ENCODE data around the gene SSRP1. TPM values are rescaled to one million over a fixed set of nuclear protein-coding genes. Genes with fewer than 3 reads are reported as not detected.

SSRP1 gene
- total and polyA plus RNA-seq, 2 donors from 2014 or later: 44.5 to 78.5 TPM

DNA sequence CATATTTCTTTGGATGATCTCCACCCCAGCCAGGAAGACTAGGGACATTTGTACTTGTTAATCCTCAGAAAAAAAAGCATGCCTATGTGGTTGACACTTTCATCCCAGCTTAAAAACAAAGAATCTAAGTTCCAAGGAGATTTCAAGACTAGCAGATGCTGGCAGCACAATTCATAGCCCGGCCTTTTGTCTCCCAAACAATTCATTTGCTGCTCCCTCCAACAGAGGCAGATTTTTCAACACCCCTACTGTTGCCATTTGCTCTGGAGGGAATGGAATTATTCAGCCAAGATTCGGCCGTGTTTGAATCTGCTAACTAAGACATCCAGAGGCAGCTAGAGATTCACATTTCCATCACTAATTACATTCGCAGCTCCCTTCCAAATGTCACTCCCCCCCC is 17.8 kb upstream of the SSRP1 start:
- no peaks in the 10 kb centered on the region for H3K27me3 ChIP-seq (ENCODE audit: control insufficient read depth, insufficient read depth, low read length)
- no peak overlapping the region for H3K9ac ChIP-seq (ENCODE audit: low read length in 3 of 3)
- FAIRE-seq (no peak), DNase-seq (no peak)
- no peaks in the 10 kb centered on the region for H3K36me3 ChIP-seq (ENCODE audit: control insufficient read depth in 2 of 3, insufficient read depth in 3 of 3, low read length in 3 of 3)
- no peak overlapping the region for H3K4me3 ChIP-seq (ENCODE audit: low read length in 3 of 3)
- H3K27ac ChIP-seq (ENCODE audit: low read depth in 2 of 2, low read length in 2 of 2): no peak overlapping the region
- TF ChIP-seq, protein P1, sequence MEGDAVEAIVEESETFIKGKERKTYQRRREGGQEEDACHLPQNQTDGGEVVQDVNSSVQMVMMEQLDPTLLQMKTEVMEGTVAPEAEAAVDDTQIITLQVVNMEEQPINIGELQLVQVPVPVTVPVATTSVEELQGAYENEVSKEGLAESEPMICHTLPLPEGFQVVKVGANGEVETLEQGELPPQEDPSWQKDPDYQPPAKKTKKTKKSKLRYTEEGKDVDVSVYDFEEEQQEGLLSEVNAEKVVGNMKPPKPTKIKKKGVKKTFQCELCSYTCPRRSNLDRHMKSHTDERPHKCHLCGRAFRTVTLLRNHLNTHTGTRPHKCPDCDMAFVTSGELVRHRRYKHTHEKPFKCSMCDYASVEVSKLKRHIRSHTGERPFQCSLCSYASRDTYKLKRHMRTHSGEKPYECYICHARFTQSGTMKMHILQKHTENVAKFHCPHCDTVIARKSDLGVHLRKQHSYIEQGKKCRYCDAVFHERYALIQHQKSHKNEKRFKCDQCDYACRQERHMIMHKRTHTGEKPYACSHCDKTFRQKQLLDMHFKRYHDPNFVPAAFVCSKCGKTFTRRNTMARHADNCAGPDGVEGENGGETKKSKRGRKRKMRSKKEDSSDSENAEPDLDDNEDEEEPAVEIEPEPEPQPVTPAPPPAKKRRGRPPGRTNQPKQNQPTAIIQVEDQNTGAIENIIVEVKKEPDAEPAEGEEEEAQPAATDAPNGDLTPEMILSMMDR (IDR thresholded peaks at IDR 0.05; ENCODE audit: borderline replicate concordance, extremely low read depth, insufficient read depth): no peak
- no peaks in the 10 kb centered on the region for H3K9me3 ChIP-seq (ENCODE audit: control insufficient read depth in 2 of 3, insufficient read depth in 1 of 3, low read length in 3 of 3)
- H3K4me1 ChIP-seq (ENCODE audit: control insufficient read depth in 2 of 3, insufficient read depth in 2 of 3, low read depth in 1 of 3, low read length in 3 of 3): no peaks in the 10 kb centered on the region
- intact Hi-C loops (cut with DNase I): no loop called here

DNA sequence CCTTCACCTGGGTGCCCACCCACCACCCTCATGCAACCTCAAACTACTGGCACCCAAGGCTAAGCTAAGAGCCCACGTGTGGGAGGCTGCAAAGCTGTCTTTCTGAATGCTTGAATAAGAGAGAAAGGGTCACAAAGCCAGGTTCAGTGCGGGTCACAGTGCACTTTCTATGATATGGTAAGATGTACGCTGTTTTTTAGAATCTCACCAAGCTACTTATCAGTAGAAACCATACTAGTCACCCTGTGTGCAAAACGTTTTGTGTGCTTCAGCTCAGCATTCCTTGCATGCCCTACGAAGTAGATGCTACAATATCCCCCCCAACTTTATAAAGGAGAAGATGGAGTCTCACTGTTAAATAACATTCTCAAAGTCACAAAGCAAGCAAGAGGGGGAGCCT is 17.3 kb upstream of the SSRP1 start:
- no peak overlapping the region for H3K27ac ChIP-seq (ENCODE audit: low read depth in 2 of 2, low read length in 2 of 2)
- no peaks in the 10 kb centered on the region for H3K4me1 ChIP-seq (ENCODE audit: control insufficient read depth in 2 of 3, insufficient read depth in 2 of 3, low read depth in 1 of 3, low read length in 3 of 3)
- DNase-seq (no peak), FAIRE-seq (no peak)
- TF ChIP-seq, protein P1 (IDR thresholded peaks at IDR 0.05; ENCODE audit: borderline replicate concordance, extremely low read depth, insufficient read depth): no peak
- no peaks in the 10 kb centered on the region for H3K36me3 ChIP-seq (ENCODE audit: control insufficient read depth in 2 of 3, insufficient read depth in 3 of 3, low read length in 3 of 3)
- no peaks in the 10 kb centered on the region for H3K27me3 ChIP-seq (ENCODE audit: control insufficient read depth, insufficient read depth, low read length)
- intact Hi-C loops (cut with DNase I): no loop called here
- no peak overlapping the region for H3K4me3 ChIP-seq (ENCODE audit: low read length in 3 of 3)
- H3K9me3 ChIP-seq (ENCODE audit: control insufficient read depth in 2 of 3, insufficient read depth in 1 of 3, low read length in 3 of 3): no peaks in the 10 kb centered on the region
- H3K9ac ChIP-seq (ENCODE audit: low read length in 3 of 3): no peak overlapping the region

DNA sequence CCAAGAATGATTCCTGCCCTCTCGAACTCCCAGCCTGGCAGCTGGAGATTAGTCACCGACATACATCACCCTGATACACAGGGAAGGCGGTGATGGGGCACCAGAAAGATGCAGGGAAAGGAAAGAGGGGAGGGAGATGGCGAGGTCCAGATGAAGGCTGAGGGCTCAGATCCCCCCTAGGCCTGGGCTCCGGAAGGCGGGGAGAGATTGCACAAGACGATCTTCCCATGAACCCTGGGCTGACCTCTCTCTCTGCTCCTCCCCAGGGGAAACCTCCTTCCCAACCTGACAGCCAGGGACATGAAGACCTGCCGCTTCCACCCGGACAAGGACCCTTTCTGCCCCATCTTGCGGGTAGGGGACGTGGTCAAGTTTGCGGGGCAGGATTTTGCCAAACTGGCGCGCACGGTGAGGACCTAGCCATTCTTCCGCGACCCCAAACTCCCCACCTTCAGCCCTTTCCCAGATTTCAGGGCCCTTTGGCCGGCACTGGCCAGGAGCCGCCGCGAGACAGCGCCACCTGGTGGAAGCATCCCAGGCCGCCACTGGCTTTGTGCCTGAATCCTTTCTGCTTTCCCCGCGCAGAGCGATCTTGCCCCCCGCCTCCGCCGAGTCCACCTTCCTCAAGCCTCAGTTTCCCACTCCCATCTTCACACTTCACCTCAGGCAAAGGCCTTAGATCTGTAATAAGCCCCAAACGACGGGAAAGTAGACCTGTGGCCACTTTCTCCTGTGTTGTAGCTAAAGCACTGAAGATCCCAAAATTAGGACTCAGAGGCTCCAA is 14.0 kb upstream of the SSRP1 start:
- DNase-seq: peak; percentile 64 to 82 (median 71)
- H3K27ac ChIP-seq (ENCODE audit: low read depth in 2 of 2, low read length in 2 of 2): no peak overlapping the region
- no peaks in the 10 kb centered on the region for H3K36me3 ChIP-seq (ENCODE audit: control insufficient read depth in 2 of 3, insufficient read depth in 3 of 3, low read length in 3 of 3)
- H3K27me3 ChIP-seq (ENCODE audit: control insufficient read depth, insufficient read depth, low read length): no peaks in the 10 kb centered on the region
- H3K4me1 ChIP-seq (ENCODE audit: control insufficient read depth in 2 of 3, insufficient read depth in 2 of 3, low read depth in 1 of 3, low read length in 3 of 3): no peaks in the 10 kb centered on the region
- TF ChIP-seq, protein P1 (IDR thresholded peaks at IDR 0.05; ENCODE audit: borderline replicate concordance, extremely low read depth, insufficient read depth): peak; percentile 80
- H3K9me3 ChIP-seq (ENCODE audit: control insufficient read depth in 2 of 3, insufficient read depth in 1 of 3, low read length in 3 of 3): no peaks in the 10 kb centered on the region
- intact Hi-C loops (cut with DNase I): no loop called here
- FAIRE-seq: no peak
- no peak overlapping the region for H3K4me3 ChIP-seq (ENCODE audit: low read length in 3 of 3)
- no peak overlapping the region for H3K9ac ChIP-seq (ENCODE audit: low read length in 3 of 3)

Data from kidney (tissue), 14 donors.